Mucosa of stomach (tissue), 1 donor: ENCODE results near the gene DHRS7B.

ENCODE experiments used
- H3K27me3 ChIP-seq: one replicate; pipeline ENCODE4 v1.7.0; 2013; ENCODE audit warnings: mild to moderate bottlenecking, low read length; ENCODE audit not compliant: control insufficient read depth, insufficient read depth
- H3K36me3 ChIP-seq: one replicate; pipeline ENCODE4 v1.7.0; 2013; ENCODE audit warnings: low read length; ENCODE audit not compliant: control insufficient read depth, insufficient read depth
- H3K4me1 ChIP-seq: one replicate; pipeline ENCODE4 v1.7.0; 2013; ENCODE audit warnings: mild to moderate bottlenecking, low read length; ENCODE audit not compliant: control insufficient read depth, insufficient read depth
- H3K4me3 ChIP-seq: one replicate; pipeline ENCODE4 v1.7.0; 2013; ENCODE audit warnings: low read length
- H3K9ac ChIP-seq: one replicate; pipeline ENCODE4 v1.7.0; 2013; ENCODE audit warnings: mild to moderate bottlenecking, low read length, moderate library complexity
- H3K9me3 ChIP-seq: one replicate; pipeline ENCODE4 v1.7.0; 2013; ENCODE audit warnings: mild to moderate bottlenecking, low read length, moderate library complexity; ENCODE audit not compliant: control insufficient read depth
- donor health status: Pancreatic carcinoma.

The DHRS7B gene

GRCh38 chr17:21209511-21210175, 82.9 kb downstream of the DHRS7B start:
- no peaks in the 10 kb centered on the region for H3K27me3 ChIP-seq
- no peak overlapping the region for H3K4me3 ChIP-seq
- H3K9me3 ChIP-seq: no peaks in the 10 kb centered on the region
- peaks cover 4% of the 10 kb centered on the region for H3K36me3 ChIP-seq
- H3K9ac ChIP-seq: no peak overlapping the region
- H3K4me1 ChIP-seq: peaks cover 36% of the 10 kb centered on the region

GRCh38 chr17:21210411-21211076, 83.8 kb downstream of the DHRS7B start:
- peaks cover 42% of the 10 kb centered on the region for H3K4me1 ChIP-seq
- no peak overlapping the region for H3K9ac ChIP-seq
- no peaks in the 10 kb centered on the region for H3K27me3 ChIP-seq

DNA sequence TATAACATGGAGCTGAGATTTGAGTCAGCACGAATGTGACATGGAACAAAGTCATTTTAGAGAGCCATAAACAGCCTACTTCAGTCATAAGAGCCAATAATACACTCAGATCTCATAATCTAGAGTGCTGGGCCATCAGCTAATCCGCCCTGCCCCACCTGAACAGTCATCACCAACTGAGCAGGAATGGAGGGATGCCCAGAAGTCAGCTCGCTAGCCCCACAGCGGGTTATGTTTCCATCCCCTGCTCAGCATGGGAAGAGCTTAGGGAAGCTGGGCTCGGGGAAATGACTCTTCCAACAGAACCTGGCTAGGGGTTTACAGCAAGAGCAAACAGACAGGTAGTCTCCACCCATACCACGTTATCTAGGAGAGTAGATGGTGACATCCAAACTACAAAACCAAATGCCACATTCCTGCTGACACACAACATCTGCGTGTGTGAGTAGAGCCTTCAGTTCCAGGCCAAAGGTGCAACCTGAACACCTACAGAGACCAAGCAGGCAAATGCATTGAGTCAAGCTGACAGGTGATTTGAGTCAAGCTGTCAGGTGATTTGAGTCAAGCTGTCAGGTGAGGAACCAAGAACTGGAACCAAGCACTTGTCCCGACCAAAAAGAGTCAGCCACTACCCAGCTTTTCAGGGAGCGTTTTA, 85.2 kb downstream of the DHRS7B start:
- no peak overlapping the region for H3K4me3 ChIP-seq
- peaks cover 4% of the 10 kb centered on the region for H3K36me3 ChIP-seq
- peak overlapping the region; percentile 38 for H3K9ac ChIP-seq
- peaks cover 42% of the 10 kb centered on the region for H3K4me1 ChIP-seq
- no peaks in the 10 kb centered on the region for H3K27me3 ChIP-seq
- no peaks in the 10 kb centered on the region for H3K9me3 ChIP-seq

More at GRCh38 chr17:21210411-21211076, 83.8 kb downstream of the DHRS7B start:
- Histone ChIP-seq H3K9me3 (no peaks in the 10 kb centered on the region), H3K4me3 (no peak overlapping the region), H3K36me3 (peaks cover 4% of the 10 kb centered on the region)

- Histone ChIP-seq H3K9ac (peak overlapping the region; percentile 95), H3K27me3 (no peaks in the 10 kb centered on the region), H3K9me3 (no peaks in the 10 kb centered on the region), H3K4me1 (peaks cover 42% of the 10 kb centered on the region), H3K36me3 (peaks cover 4% of the 10 kb centered on the region), H3K4me3 (peak overlapping the region; percentile 85)
Observed at GRCh38 chr17:21212826-21213637, 86.3 kb downstream of the DHRS7B start.

GRCh38 chr17:21213638-21214014, 86.9 kb downstream of the DHRS7B start:
- H3K9me3 ChIP-seq: no peaks in the 10 kb centered on the region
- peaks cover 4% of the 10 kb centered on the region for H3K36me3 ChIP-seq
- H3K9ac ChIP-seq: peak overlapping the region; percentile 95
- H3K4me1 ChIP-seq: peaks cover 41% of the 10 kb centered on the region
- no peaks in the 10 kb centered on the region for H3K27me3 ChIP-seq
- H3K4me3 ChIP-seq: peak overlapping the region; percentile 85

- Histone ChIP-seq H3K9me3 (no peaks in the 10 kb centered on the region), H3K9ac (peak within 1 kb of the TSS; percentile 95), H3K4me3 (peak within 1 kb of the TSS; percentile 85), H3K27me3 (no peaks in the 10 kb centered on the region), H3K36me3 (peaks cover 4% of the 10 kb centered on the region), H3K4me1 (peaks cover 38% of the 10 kb centered on the region)
Observed at GRCh38 chr17:21214015-21214776, 87.4 kb downstream of the DHRS7B start, which contains the start of gene TMEM11. Gene TMEM11, minus strand, starts transcription at chr17:21214161. Its CDS starts 9 bp downstream, at chr17:21214152.

- Histone ChIP-seq H3K9me3 (no peaks in the 10 kb centered on the region), H3K4me3 (peak overlapping the region; percentile 33), H3K4me1 (peaks cover 38% of the 10 kb centered on the region), H3K27me3 (no peaks in the 10 kb centered on the region), H3K36me3 (peaks cover 4% of the 10 kb centered on the region), H3K9ac (peak overlapping the region; percentile 95)
Observed at GRCh38 chr17:21214777-21215541, 88.2 kb downstream of the DHRS7B start.

- Histone ChIP-seq H3K27me3 (no peaks in the 10 kb centered on the region), H3K9me3 (no peaks in the 10 kb centered on the region), H3K36me3 (peaks cover 2% of the 10 kb centered on the region), H3K4me3 (no peak overlapping the region), H3K4me1 (peaks cover 32% of the 10 kb centered on the region), H3K9ac (no peak overlapping the region)
Observed at GRCh38 chr17:21215935-21216334, 89.2 kb downstream of the DHRS7B start.

- H3K4me1 ChIP-seq: peaks cover 20% of the 10 kb centered on the region
- H3K9me3 ChIP-seq: no peaks in the 10 kb centered on the region
- no peak overlapping the region for H3K4me3 ChIP-seq
- H3K27me3 ChIP-seq: no peaks in the 10 kb centered on the region
- H3K9ac ChIP-seq: no peak overlapping the region
- no peaks in the 10 kb centered on the region for H3K36me3 ChIP-seq
Observed at GRCh38 chr17:21217346-21217745, 90.6 kb downstream of the DHRS7B start.

GRCh38 chr17:21218101-21218500, 91.3 kb downstream of the DHRS7B start:
- Histone ChIP-seq H3K36me3 (no peaks in the 10 kb centered on the region), H3K9ac (no peak overlapping the region), H3K9me3 (no peaks in the 10 kb centered on the region)

More at GRCh38 chr17:21218101-21218500, 91.3 kb downstream of the DHRS7B start:
- Histone ChIP-seq H3K4me3 (no peak overlapping the region), H3K4me1 (peaks cover 12% of the 10 kb centered on the region), H3K27me3 (no peaks in the 10 kb centered on the region)
